Memory B cell (primary cell): ENCODE results near the gene C5orf46.

Experiments
- ATAC-seq: fragments of 150-1000 bp; cut with Tn5 transposase; 2 replicates; pipeline ENCODE4 v1.10.0; 2021; ENCODE audit warnings: low read depth, mild to moderate bottlenecking, moderate library complexity
- DNase-seq, 2 donors: peaks; one replicate each; pipeline ENCODE4 v3.0.0; 2022; ENCODE audit warnings: low spot score in 2 of 2
- H3K27ac Mint-ChIP-seq: one replicate; pipeline ENCODE4 v1.8.0; 2022; ENCODE audit warnings: mild to moderate bottlenecking, moderate library complexity, mixed read lengths
- H3K27me3 Mint-ChIP-seq: one replicate; pipeline ENCODE4 v1.8.0; 2022; ENCODE audit warnings: mixed read lengths
- H3K36me3 Mint-ChIP-seq: one replicate; pipeline ENCODE4 v1.8.0; 2022; ENCODE audit warnings: mild to moderate bottlenecking, mixed read lengths
- H3K4me1 Mint-ChIP-seq: one replicate; pipeline ENCODE4 v1.8.0; 2022; ENCODE audit warnings: mixed read lengths
- H3K4me3 Mint-ChIP-seq: one replicate; pipeline ENCODE4 v1.8.0; 2022; ENCODE audit warnings: mild to moderate bottlenecking, moderate library complexity, mixed read lengths
- H3K9me3 Mint-ChIP-seq: one replicate; pipeline ENCODE4 v1.8.0; 2022; ENCODE audit warnings: mixed read lengths

C5orf46 gene

DNA sequence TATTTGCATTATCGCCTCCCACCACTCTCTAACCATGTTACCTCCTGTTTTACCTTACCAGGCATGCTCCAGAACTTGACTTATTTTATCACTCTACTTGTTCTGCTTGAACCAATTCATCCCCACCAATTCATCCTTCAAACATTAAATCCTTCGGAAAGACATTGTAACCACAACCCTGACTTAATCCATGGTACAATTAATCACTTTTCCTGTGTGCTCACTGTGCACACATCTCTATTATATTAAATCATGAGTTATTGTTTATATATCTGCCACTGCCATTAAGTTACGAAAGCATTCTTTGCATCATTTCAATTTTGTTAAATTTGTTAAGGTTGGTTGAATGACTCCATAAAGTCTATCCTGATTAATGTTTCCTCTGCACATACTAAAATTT, 7.4 kb upstream of the C5orf46 start:
- Mint-ChIP-seq H3K36me3 (no peaks in the 10 kb centered on the region), H3K9me3 (no peaks in the 10 kb centered on the region), H3K4me1 (no peaks in the 10 kb centered on the region), H3K27ac (no peak overlapping the region), H3K4me3 (no peak overlapping the region), H3K27me3 (peaks cover 2% of the 10 kb centered on the region)
- DNase-seq (no peak), ATAC-seq (no peak)

DNA sequence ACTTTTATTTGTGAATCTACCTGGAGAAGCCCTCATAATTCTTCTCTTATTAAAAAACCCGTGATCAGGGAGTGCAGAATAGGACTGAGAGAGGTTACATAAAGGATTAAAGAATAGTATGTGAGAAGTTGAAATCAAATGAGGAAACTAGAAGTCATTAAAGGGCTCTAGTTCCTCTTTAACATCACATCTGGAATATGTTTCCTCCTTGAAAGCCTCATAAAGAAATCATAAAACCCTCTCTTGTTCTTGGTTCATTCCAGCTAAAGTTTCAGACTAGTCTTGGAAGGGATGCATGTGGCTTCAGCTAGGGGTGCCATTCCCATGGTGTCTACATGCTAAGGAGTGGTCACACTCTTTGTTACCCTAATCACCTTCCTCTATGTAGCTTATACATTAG, 5.7 kb upstream of the C5orf46 start:
- Mint-ChIP-seq H3K4me3 (no peak overlapping the region), H3K4me1 (no peaks in the 10 kb centered on the region), H3K36me3 (no peaks in the 10 kb centered on the region), H3K9me3 (no peaks in the 10 kb centered on the region), H3K27ac (no peak overlapping the region), H3K27me3 (peaks cover 2% of the 10 kb centered on the region)
- DNase-seq = no peak
- ATAC-seq = no peak

DNA sequence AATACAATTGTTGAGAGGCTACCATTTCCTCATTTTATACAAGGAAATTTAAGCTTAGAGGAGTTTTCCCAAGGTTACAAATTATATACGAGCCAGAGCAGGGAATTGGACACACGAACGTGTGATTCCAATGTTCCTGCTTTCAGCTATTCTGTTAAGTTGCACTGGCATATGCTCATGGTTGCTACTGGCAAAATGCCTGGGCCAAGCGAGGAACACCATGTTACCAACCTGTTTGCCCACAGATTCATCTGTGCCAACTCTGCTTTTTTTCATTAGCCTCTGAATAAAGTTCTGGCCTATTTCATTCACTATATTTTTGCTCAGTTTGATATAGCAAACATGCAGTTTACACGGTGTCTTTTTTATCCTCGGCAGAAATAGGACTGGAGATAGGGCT, 5.1 kb upstream of the C5orf46 start:
- no peaks in the 10 kb centered on the region for H3K9me3 Mint-ChIP-seq
- H3K36me3 Mint-ChIP-seq = no peaks in the 10 kb centered on the region
- H3K27ac Mint-ChIP-seq = no peak overlapping the region
- H3K27me3 Mint-ChIP-seq = peaks cover 2% of the 10 kb centered on the region
- no peak overlapping the region for H3K4me3 Mint-ChIP-seq
- ATAC-seq = no peak
- DNase-seq = no peak
- H3K4me1 Mint-ChIP-seq = no peaks in the 10 kb centered on the region

DNA sequence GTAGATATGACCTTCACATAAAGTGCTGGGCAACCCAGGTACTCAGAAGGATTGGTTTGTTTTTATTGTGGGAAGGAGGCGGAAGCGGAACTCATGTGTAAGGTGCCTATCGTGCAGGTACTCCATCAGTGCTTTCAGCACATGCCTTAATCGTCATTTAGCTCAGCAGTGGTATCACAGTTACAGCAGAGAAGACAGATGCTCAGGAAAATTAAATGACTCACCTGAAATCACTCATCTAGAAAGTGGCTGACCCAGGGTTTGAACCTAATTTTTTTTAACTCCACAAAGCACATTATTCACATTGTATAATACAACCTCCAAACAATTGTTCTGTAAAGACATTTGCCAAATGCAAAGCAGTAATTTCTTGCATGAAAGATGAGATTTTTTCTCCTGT, 2.2 kb downstream of the C5orf46 start:
- Mint-ChIP-seq H3K27me3 (no peaks in the 10 kb centered on the region), H3K27ac (no peak overlapping the region), H3K9me3 (peaks cover 1% of the 10 kb centered on the region), H3K36me3 (no peaks in the 10 kb centered on the region), H3K4me1 (no peaks in the 10 kb centered on the region), H3K4me3 (no peak overlapping the region)
- DNase-seq (no peak), ATAC-seq (no peak)

DNA sequence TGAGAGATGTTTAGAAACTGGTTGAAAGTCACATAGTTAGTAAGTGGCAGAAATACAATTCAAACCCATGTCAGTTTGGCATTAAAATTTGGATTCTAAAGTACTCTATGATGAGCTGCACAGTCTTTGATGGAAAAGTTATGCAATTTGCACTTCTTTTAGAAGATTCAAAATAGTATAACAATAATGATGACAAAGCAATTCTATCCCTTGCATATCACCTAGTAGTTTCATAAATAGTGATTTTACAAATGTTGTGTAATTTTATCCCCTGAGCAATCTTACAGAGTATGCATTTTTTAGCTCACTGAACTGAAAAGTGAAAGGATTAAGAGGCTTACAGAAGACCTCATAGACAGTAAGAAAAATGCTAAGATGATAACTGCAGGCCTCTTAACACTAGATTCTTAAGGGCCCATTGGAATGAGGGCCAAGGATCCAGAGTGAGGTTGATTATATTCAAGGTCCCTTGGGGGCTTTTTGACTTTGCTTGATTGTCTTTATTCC, 3.7 kb downstream of the C5orf46 start:
- H3K27ac Mint-ChIP-seq = no peak overlapping the region
- ATAC-seq (no peak), DNase-seq (no peak)
- no peaks in the 10 kb centered on the region for H3K27me3 Mint-ChIP-seq
- H3K4me1 Mint-ChIP-seq = no peaks in the 10 kb centered on the region
- no peaks in the 10 kb centered on the region for H3K36me3 Mint-ChIP-seq
- peaks cover 1% of the 10 kb centered on the region for H3K9me3 Mint-ChIP-seq
- no peak overlapping the region for H3K4me3 Mint-ChIP-seq

- no peak overlapping the region for H3K27ac Mint-ChIP-seq
- H3K27me3 Mint-ChIP-seq = no peaks in the 10 kb centered on the region
- ATAC-seq (no peak), DNase-seq (no peak)
- peaks cover 1% of the 10 kb centered on the region for H3K9me3 Mint-ChIP-seq
- no peaks in the 10 kb centered on the region for H3K4me1 Mint-ChIP-seq
- no peak overlapping the region for H3K4me3 Mint-ChIP-seq
- no peaks in the 10 kb centered on the region for H3K36me3 Mint-ChIP-seq
These were observed 4.7 kb downstream of the C5orf46 start for GRCh38 chr5:147901599-147902039.

DNA sequence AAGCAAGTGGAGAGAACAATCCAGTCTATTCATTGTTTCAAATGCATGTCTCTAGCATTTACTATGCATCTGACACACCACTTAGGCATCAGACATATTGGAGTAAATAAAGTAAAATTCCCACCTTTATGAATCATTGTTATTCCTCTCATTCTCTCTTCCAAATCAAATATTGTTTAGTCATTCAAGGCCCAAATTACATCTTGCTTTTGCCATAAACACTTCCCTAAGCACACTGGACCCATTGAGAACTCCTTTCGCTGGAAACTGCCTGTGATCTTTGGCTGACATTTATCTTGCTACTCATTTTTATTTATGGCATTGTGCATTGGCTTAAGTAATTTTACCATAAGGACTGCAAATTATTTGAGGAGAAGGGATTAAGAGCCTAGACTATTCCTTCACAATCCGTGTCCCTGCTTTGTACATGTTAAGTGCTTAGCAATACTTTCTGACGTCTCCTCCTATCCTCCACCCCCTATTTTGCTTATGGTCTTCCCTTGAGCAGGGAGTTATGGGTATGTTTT, 7.4 kb downstream of the C5orf46 start:
- DNase-seq = no peak
- Mint-ChIP-seq H3K36me3 (no peaks in the 10 kb centered on the region), H3K27me3 (peaks cover 4% of the 10 kb centered on the region), H3K4me1 (no peaks in the 10 kb centered on the region), H3K4me3 (no peak overlapping the region), H3K27ac (no peak overlapping the region), H3K9me3 (peaks cover 1% of the 10 kb centered on the region)
- no peak for ATAC-seq

GRCh38 chr5:147895864-147896263, 10.5 kb downstream of the C5orf46 start:
- DNase-seq (no peak), ATAC-seq (no peak)
- Mint-ChIP-seq H3K27ac (no peak overlapping the region), H3K9me3 (peaks cover 1% of the 10 kb centered on the region), H3K36me3 (no peaks in the 10 kb centered on the region), H3K4me3 (no peak overlapping the region), H3K4me1 (no peaks in the 10 kb centered on the region), H3K27me3 (peaks cover 4% of the 10 kb centered on the region)

- H3K36me3 Mint-ChIP-seq = no peaks in the 10 kb centered on the region
- no peak overlapping the region for H3K27ac Mint-ChIP-seq
- H3K27me3 Mint-ChIP-seq = peaks cover 6% of the 10 kb centered on the region
- H3K4me3 Mint-ChIP-seq = no peak overlapping the region
- DNase-seq = no peak
- ATAC-seq = no peak
- H3K9me3 Mint-ChIP-seq = peaks cover 2% of the 10 kb centered on the region
- H3K4me1 Mint-ChIP-seq = no peaks in the 10 kb centered on the region
These were observed 12.5 kb downstream of the C5orf46 start for GRCh38 chr5:147893820-147894219.

GRCh38 chr5:147892696-147893296, 13.5 kb downstream of the C5orf46 start:
- Mint-ChIP-seq H3K36me3 (no peaks in the 10 kb centered on the region), H3K4me3 (no peak overlapping the region), H3K27ac (no peak overlapping the region), H3K27me3 (peaks cover 9% of the 10 kb centered on the region), H3K9me3 (peaks cover 2% of the 10 kb centered on the region), H3K4me1 (no peaks in the 10 kb centered on the region)
- ATAC-seq = no peak
- DNase-seq = no peak

DNA sequence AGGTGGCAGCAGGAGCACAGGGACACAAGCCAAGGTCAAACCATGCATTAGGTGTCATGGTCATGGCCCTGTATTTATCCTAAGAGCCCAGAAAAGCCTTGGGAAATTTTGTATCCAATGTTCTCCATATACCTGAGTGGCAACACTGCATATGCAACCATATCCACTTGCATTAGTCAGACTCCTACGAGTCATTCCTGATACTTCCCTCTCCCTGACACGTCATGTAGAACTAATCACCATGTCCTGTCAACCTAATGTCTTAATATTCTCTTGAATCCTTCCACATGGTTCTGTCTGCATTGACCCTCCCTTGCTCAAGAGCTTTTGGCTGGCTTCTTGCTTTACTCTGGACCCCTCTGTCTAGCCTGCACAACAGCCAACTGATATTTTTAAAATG, 18.4 kb downstream of the C5orf46 start:
- Mint-ChIP-seq H3K4me1 (no peaks in the 10 kb centered on the region), H3K9me3 (peaks cover 2% of the 10 kb centered on the region), H3K27ac (no peak overlapping the region), H3K27me3 (peaks cover 6% of the 10 kb centered on the region), H3K4me3 (no peak overlapping the region), H3K36me3 (no peaks in the 10 kb centered on the region)
- no peak for DNase-seq
- no peak for ATAC-seq

GRCh38 chr5:147887026-147887627, 19.2 kb downstream of the C5orf46 start:
- Mint-ChIP-seq H3K9me3 (peaks cover 2% of the 10 kb centered on the region), H3K4me1 (no peaks in the 10 kb centered on the region), H3K27me3 (peaks cover 6% of the 10 kb centered on the region)

GRCh38 chr5:147882586-147883313, 23.6 kb downstream of the C5orf46 start:
- H3K4me1 Mint-ChIP-seq = no peaks in the 10 kb centered on the region
- DNase-seq (no peak), ATAC-seq (no peak)
- no peaks in the 10 kb centered on the region for H3K9me3 Mint-ChIP-seq
- H3K27ac Mint-ChIP-seq = no peak overlapping the region
- H3K27me3 Mint-ChIP-seq = peaks cover 5% of the 10 kb centered on the region
- no peaks in the 10 kb centered on the region for H3K36me3 Mint-ChIP-seq
- H3K4me3 Mint-ChIP-seq = no peak overlapping the region

More at GRCh38 chr5:147887026-147887627, 19.2 kb downstream of the C5orf46 start:
- ATAC-seq = no peak
- H3K36me3 Mint-ChIP-seq = no peaks in the 10 kb centered on the region
- no peak for DNase-seq
- no peak overlapping the region for H3K27ac Mint-ChIP-seq
- H3K4me3 Mint-ChIP-seq = no peak overlapping the region

- ATAC-seq (no peak), DNase-seq (no peak)
- Mint-ChIP-seq H3K4me1 (no peaks in the 10 kb centered on the region), H3K27me3 (peaks cover 5% of the 10 kb centered on the region), H3K4me3 (no peak overlapping the region), H3K9me3 (no peaks in the 10 kb centered on the region), H3K36me3 (no peaks in the 10 kb centered on the region), H3K27ac (no peak overlapping the region)
These were observed 25.9 kb downstream of the C5orf46 start for GRCh38 chr5:147880487-147880886.
